ENCODE data around the gene DOCK9.
"Not testable (repeated sequence)": the region's sequence is repeated elsewhere in the genome, so short reads cannot be mapped to it uniquely, and the experiment has no call there.

Gene DOCK9

DNA sequence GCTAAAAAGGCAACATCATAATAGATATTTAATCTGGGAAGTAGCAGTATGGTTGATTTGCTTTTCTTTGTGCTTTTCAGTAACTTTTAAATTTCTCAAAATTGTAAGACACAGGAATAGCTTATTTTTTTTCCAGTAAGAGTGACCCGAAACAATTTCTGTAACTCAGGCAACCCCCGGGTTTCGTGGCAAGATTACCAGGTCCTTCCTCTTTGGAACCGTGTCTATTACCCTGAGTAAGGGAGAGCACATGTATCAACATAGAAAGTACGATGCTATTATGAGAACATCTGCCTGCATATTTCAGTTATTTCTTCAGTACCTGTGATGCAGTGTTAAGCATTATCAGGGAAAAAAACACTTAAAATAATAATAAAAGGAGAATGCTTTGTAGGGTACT is 64.1 kb downstream of the DOCK9 start:
- Mint-ChIP-seq H3K27me3 (no peaks in the 10 kb centered on the region), H3K36me3 (ENCODE audit: insufficient read depth) (peaks cover 8% of the 10 kb centered on the region), H3K9me3 (no peaks in the 10 kb centered on the region), H3K4me1 (peaks cover 19% of the 10 kb centered on the region), H3K27ac (ENCODE audit: low read depth) (peak overlapping the region; percentile 4), H3K4me3 (no peak overlapping the region)
- ATAC-seq (replicated peaks; ENCODE audit: extremely low read depth, poor library complexity, severe bottlenecking) (no peak), DNase-seq (ENCODE audit: low spot score in 2 of 2) (no peak)

DNA sequence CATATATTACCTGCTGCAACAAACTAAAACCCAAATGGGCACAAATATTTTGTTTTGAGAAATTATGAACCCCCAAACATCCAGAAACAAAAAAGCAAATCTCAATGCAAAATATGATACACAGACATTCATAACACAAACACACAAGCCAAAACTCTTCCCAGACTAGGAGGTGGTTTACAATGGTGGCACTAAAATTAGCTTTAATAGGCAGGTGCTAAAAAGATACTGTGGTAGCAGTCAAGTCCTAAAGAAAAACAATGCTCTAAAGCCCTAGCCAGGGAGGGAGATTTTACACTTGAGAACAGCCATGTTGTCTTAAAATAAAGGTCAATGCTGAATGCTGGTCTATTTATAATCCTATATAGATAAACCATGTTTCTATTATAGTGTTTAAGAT is 65.0 kb downstream of the DOCK9 start:
- ATAC-seq (replicated peaks; ENCODE audit: extremely low read depth, poor library complexity, severe bottlenecking): no peak
- Mint-ChIP-seq H3K27me3 (no peaks in the 10 kb centered on the region), H3K27ac (ENCODE audit: low read depth) (peak overlapping the region; percentile 4), H3K4me3 (no peak overlapping the region), H3K9me3 (no peaks in the 10 kb centered on the region), H3K4me1 (peaks cover 11% of the 10 kb centered on the region), H3K36me3 (ENCODE audit: insufficient read depth) (peaks cover 8% of the 10 kb centered on the region)
- no peak for DNase-seq (ENCODE audit: low spot score in 2 of 2)

DNA sequence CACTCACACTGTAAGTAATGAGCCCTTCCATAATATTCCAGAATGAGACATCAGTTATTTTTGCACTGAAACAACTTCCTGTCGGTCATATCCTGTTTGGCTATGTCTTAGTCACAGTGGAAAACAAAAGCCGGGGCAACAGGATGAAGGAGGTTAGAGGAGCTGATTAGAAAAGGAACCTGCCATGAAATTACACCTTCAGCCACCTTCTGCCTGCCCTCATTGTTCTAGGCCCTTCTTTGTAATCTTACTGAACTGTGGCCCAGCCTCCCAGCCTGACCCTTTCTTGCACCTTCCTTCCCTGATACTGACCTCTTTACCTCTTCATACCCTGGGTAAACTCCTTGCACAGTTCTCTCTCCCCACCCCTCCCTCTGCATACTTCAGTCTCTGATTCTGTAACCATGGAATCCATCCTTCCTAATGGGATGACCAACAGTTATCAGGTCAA is 67.3 kb downstream of the DOCK9 start:
- peaks cover 10% of the 10 kb centered on the region for H3K4me1 Mint-ChIP-seq
- peak overlapping the region; percentile 10 for H3K27ac Mint-ChIP-seq (ENCODE audit: low read depth)
- peaks cover 6% of the 10 kb centered on the region for H3K36me3 Mint-ChIP-seq (ENCODE audit: insufficient read depth)
- no peak overlapping the region for H3K4me3 Mint-ChIP-seq
- H3K9me3 Mint-ChIP-seq: no peaks in the 10 kb centered on the region
- DNase-seq (ENCODE audit: low spot score in 2 of 2) (no peak), ATAC-seq (replicated peaks; ENCODE audit: extremely low read depth, poor library complexity, severe bottlenecking) (peak; percentile 65)
- no peaks in the 10 kb centered on the region for H3K27me3 Mint-ChIP-seq

DNA sequence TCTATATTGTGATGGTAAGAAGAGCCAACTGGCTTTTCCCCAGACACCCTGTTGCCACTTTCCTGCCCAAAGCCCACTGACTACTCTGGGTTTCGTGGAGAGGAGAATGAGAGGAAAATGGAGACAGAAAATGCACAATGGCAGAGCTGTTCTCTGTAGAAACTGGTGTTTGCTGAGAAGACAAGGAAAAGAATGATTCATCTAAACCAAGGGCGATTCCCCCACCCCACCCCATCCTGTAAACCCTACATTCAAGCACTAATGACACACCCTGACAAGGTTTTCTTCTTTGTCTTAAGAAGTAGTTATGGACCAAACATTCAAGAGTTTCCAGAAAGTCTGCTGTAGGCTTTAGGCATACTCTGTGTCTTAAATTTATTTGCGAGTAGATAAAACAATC is 68.8 kb downstream of the DOCK9 start:
- peaks cover 16% of the 10 kb centered on the region for H3K4me1 Mint-ChIP-seq
- ATAC-seq (replicated peaks; ENCODE audit: extremely low read depth, poor library complexity, severe bottlenecking) (no peak), DNase-seq (ENCODE audit: low spot score in 2 of 2) (no peak)
- no peaks in the 10 kb centered on the region for H3K9me3 Mint-ChIP-seq
- H3K4me3 Mint-ChIP-seq: no peak overlapping the region
- peaks cover 3% of the 10 kb centered on the region for H3K36me3 Mint-ChIP-seq (ENCODE audit: insufficient read depth)
- H3K27me3 Mint-ChIP-seq: no peaks in the 10 kb centered on the region
- H3K27ac Mint-ChIP-seq (ENCODE audit: low read depth): no peak overlapping the region

DNA sequence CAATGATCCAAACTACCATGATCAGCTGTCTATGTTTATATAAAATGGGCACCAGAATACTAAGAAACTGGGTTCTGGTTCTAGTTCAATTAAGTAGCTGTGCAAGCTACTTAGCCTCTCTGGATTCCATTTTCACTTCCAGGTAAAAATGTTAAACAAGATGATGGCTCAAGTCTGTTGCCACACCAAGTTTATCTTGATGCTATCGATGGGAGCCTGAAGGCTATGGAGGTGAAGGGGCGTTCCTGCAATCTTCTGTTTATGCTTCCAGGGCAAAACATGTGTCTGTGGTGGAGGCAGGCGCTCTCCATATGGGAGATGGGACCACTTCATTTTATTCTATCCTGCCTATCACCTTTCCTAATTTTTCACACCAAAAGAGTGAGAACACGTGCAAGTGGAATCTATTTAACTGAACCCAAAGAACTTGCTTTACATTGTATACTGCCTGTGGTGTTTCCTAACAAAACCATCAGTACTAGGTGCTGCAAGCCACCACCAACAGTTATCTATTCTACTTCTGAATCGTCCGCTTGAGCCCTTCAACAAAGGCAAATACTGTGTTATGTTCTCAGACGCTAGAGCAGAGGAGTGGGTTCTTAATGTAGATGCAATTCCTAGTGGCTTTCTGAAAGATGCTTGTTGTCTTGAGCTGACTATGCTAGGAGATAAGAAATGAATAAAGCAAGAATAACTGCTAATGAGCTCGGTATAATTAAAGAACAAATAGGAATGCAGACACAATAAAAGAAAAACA is 70.9 kb downstream of the DOCK9 start:
- peaks cover 7% of the 10 kb centered on the region for H3K36me3 Mint-ChIP-seq (ENCODE audit: insufficient read depth)

DNA sequence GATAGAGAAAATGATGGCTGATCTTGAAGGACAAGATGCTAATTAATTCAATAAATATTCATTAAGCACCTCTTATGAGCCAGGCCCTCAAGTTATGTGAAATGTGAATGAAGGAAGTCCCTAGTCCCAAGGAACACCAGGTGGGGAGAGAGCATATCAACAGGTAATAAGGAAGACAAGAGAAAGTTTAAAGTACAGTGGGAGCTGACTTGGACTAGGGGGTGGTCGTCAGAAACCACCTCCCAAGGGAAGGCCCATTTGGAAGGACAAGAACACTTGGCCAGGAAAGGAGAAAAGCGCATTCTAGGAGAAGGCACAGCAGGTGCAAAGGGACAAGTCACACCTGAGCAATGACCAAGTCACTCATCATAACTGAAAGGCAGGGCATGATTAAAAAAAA is 72.7 kb downstream of the DOCK9 start:
- H3K4me1 Mint-ChIP-seq: peaks cover 5% of the 10 kb centered on the region
- ATAC-seq (replicated peaks; ENCODE audit: extremely low read depth, poor library complexity, severe bottlenecking): no peak
- H3K36me3 Mint-ChIP-seq (ENCODE audit: insufficient read depth): peaks cover 20% of the 10 kb centered on the region
- peak overlapping the region; percentile 36 for H3K27ac Mint-ChIP-seq (ENCODE audit: low read depth)
- no peak for DNase-seq (ENCODE audit: low spot score in 2 of 2)
- H3K27me3 Mint-ChIP-seq: no peaks in the 10 kb centered on the region
- H3K9me3 Mint-ChIP-seq: no peaks in the 10 kb centered on the region
- no peak overlapping the region for H3K4me3 Mint-ChIP-seq

More for the DNA sequence above, 70.9 kb downstream of the DOCK9 start:
- ATAC-seq (replicated peaks; ENCODE audit: extremely low read depth, poor library complexity, severe bottlenecking): no peak
- no peak overlapping the region for H3K4me3 Mint-ChIP-seq
- H3K27ac Mint-ChIP-seq (ENCODE audit: low read depth): no peak overlapping the region
- DNase-seq (ENCODE audit: low spot score in 2 of 2): no peak
- H3K27me3 Mint-ChIP-seq: no peaks in the 10 kb centered on the region
- H3K9me3 Mint-ChIP-seq: no peaks in the 10 kb centered on the region
- peaks cover 16% of the 10 kb centered on the region for H3K4me1 Mint-ChIP-seq

DNA sequence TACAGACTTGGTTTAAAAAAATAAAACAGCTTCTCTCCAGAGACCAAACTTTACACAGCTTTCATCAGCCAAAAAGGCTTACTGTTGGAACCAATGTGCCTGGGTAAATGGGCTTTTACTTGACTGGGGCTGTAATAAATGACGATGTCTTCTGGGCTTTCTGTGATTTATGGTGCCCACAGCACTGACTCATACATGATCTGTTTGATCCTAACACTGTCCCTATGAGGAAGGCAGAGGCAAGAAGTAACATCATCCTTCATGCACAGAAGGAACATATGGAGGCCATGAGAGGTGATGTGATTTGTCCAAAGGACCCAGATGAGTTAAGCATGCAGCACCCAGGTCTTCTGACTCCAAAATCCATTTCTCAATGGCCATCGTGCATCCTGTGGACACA is 77.4 kb downstream of the DOCK9 start:
- Mint-ChIP-seq H3K4me1 (peaks cover 11% of the 10 kb centered on the region), H3K27me3 (no peaks in the 10 kb centered on the region), H3K9me3 (no peaks in the 10 kb centered on the region), H3K4me3 (no peak overlapping the region), H3K27ac (ENCODE audit: low read depth) (no peak overlapping the region), H3K36me3 (ENCODE audit: insufficient read depth) (peaks cover 20% of the 10 kb centered on the region)
- DNase-seq (ENCODE audit: low spot score in 2 of 2): no peak
- ATAC-seq (replicated peaks; ENCODE audit: extremely low read depth, poor library complexity, severe bottlenecking): no peak

DNA sequence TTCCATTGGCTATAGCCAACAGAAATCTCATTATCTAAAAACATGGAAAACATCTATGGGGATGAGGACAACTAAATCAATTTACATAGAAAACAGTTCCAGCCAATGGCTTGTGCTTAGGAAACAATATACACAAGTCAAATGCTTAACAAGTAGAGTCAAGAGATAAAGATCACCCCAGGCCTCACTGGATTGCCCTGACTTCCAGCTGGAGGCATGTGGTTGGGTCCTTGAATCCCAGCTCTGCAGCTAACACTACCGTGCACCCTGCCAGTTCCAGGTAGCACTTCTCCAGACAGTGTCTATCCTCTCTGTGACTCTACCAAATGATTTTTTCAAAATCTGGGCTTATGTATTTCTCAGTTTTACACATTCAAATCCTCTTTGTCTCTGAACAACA is 80.2 kb downstream of the DOCK9 start:
- DNase-seq (ENCODE audit: low spot score in 2 of 2) (no peak), ATAC-seq (replicated peaks; ENCODE audit: extremely low read depth, poor library complexity, severe bottlenecking) (no peak)
- H3K36me3 Mint-ChIP-seq (ENCODE audit: insufficient read depth): peaks cover 22% of the 10 kb centered on the region
- no peak overlapping the region for H3K4me3 Mint-ChIP-seq
- no peaks in the 10 kb centered on the region for H3K9me3 Mint-ChIP-seq
- no peak overlapping the region for H3K27ac Mint-ChIP-seq (ENCODE audit: low read depth)
- H3K4me1 Mint-ChIP-seq: peaks cover 5% of the 10 kb centered on the region
- no peaks in the 10 kb centered on the region for H3K27me3 Mint-ChIP-seq

DNA sequence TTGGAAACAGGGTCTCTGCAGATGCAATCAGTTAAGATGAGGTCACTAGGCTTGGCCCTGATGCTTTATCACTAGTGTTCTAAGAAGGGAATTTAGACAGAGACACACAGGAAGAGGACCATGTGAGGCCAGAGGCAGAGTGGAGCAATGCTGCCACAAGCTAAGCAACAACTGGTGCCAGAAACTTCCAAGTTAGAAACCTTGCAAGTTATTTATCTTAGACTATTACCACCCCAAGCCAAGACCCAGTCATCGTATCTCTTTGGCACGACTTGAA is 81.1 kb downstream of the DOCK9 start:
- DNase-seq (ENCODE audit: low spot score in 2 of 2) (no peak), ATAC-seq (replicated peaks; ENCODE audit: extremely low read depth, poor library complexity, severe bottlenecking) (no peak)
- no peak overlapping the region for H3K27ac Mint-ChIP-seq (ENCODE audit: low read depth)
- peaks cover 5% of the 10 kb centered on the region for H3K4me1 Mint-ChIP-seq
- peaks cover 16% of the 10 kb centered on the region for H3K36me3 Mint-ChIP-seq (ENCODE audit: insufficient read depth)
- H3K4me3 Mint-ChIP-seq: no peak overlapping the region
- no peaks in the 10 kb centered on the region for H3K27me3 Mint-ChIP-seq
- H3K9me3 Mint-ChIP-seq: no peaks in the 10 kb centered on the region

DNA sequence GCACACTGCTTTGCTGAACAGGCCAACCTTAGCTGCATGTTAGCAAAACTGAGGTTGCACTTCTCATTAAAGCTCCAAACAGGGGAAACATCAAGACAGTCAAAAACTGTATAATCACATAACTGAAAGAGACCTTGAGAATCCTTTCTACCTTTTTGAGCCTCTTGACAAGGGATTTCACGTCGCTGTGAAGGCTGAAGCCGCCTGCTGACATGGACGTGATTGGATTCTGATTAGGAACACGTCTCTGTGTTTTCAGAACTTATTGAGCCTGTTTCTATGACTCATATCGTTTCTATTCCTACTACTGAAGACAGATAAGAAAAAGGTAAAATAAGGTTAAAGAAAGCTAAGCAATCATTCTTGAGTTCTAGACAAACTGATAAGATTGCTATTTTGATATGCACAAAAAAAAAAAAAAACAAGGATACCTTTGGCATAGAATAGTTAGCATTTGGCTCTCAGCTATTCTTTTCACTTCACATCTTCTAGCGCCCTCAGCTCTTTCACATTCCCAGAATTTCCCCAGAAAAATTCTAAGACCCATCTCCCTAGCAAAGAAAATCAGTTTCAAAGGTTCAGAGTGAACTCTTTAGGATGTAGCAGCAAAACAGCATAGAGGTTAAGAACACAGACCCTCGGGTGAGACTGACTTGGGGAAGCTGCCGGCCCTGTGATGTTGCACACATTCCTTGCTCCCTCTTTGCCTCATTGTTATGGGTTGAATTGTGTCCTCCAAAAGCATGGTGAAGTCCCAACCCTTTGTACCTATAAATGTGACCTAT is 81.6 kb downstream of the DOCK9 start:
- H3K27ac Mint-ChIP-seq (ENCODE audit: low read depth): no peak overlapping the region
- no peaks in the 10 kb centered on the region for H3K9me3 Mint-ChIP-seq
- no peak for ATAC-seq (replicated peaks; ENCODE audit: extremely low read depth, poor library complexity, severe bottlenecking)
- H3K27me3 Mint-ChIP-seq: no peaks in the 10 kb centered on the region
- H3K4me3 Mint-ChIP-seq: no peak overlapping the region
- no peak for DNase-seq (ENCODE audit: low spot score in 2 of 2)
- peaks cover 5% of the 10 kb centered on the region for H3K4me1 Mint-ChIP-seq
- peaks cover 12% of the 10 kb centered on the region for H3K36me3 Mint-ChIP-seq (ENCODE audit: insufficient read depth)

DNA sequence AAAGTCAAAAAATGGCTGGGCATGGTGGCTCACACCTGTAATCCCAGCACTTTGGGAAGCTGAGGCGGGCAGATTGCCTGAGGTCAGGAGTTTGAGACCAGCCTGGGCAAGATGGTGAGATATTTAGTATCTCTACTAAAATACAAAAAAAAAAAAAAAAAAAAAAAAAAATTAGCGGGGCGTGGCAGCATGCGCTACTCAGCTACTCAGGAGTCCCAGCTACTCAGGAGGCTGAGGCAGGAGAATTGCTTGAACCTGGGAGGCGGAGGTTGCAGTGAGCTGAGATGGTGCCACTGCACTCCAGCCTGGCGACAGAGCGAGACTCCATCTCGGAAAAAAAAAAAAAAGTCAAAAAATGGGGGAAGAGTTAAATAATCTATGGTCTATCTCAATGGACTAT is 83.0 kb downstream of the DOCK9 start:
- H3K4me1 Mint-ChIP-seq; H3K36me3 Mint-ChIP-seq (ENCODE audit: insufficient read depth); H3K27me3 Mint-ChIP-seq; H3K9me3 Mint-ChIP-seq; DNase-seq (ENCODE audit: low spot score in 2 of 2); H3K4me3 Mint-ChIP-seq; H3K27ac Mint-ChIP-seq (ENCODE audit: low read depth); ATAC-seq (replicated peaks; ENCODE audit: extremely low read depth, poor library complexity, severe bottlenecking): not testable (repeated sequence)

DNA sequence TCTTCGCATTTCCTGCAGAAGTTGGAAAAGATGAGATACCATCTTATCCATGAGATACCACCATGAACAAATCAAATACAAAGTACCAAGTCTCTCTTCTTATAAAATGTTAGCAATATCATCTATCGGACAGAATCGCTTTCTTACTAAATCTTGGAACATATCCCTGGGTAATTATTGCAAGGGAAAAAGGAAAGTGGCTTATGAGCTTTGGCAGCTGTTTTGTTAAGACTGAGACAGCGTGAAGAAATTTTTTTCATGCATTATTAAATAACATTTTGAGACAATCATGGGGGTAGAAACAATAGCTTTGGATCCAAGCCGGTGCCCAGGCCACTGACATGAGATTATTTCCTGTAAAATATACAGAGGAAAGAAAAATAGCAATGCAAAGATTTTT is 84.5 kb downstream of the DOCK9 start:
- H3K36me3 Mint-ChIP-seq (ENCODE audit: insufficient read depth): peaks cover 6% of the 10 kb centered on the region
- no peak overlapping the region for H3K27ac Mint-ChIP-seq (ENCODE audit: low read depth)
- DNase-seq (ENCODE audit: low spot score in 2 of 2): no peak
- ATAC-seq (replicated peaks; ENCODE audit: extremely low read depth, poor library complexity, severe bottlenecking): no peak
- no peaks in the 10 kb centered on the region for H3K27me3 Mint-ChIP-seq
- peaks cover 5% of the 10 kb centered on the region for H3K4me1 Mint-ChIP-seq
- H3K9me3 Mint-ChIP-seq: no peaks in the 10 kb centered on the region
- no peak overlapping the region for H3K4me3 Mint-ChIP-seq

DNA sequence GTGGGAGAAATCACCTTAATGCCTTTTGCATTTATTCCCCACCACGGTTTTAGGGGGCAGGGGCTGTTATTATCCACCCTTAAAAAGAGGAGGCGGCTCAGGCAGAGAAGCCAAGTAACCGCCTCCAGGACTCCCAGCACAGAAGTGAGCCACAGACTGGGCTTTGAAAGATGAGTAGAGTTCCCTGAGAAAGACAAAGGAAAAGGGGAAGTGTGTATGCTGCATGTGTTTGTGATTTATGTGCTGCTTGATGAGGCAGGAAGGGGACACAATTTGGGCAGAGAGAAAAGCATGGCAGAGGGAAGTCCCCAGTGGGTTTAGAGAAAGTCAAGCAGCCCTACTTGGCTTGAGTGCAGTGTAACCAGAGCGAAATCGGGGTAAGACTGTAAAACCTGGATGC is 85.0 kb downstream of the DOCK9 start:
- Mint-ChIP-seq H3K27me3 (no peaks in the 10 kb centered on the region), H3K4me1 (peaks cover 5% of the 10 kb centered on the region), H3K27ac (ENCODE audit: low read depth) (peak overlapping the region; percentile 54), H3K36me3 (ENCODE audit: insufficient read depth) (peaks cover 9% of the 10 kb centered on the region), H3K4me3 (no peak overlapping the region), H3K9me3 (no peaks in the 10 kb centered on the region)
- no peak for ATAC-seq (replicated peaks; ENCODE audit: extremely low read depth, poor library complexity, severe bottlenecking)
- DNase-seq (ENCODE audit: low spot score in 2 of 2): no peak
